Left renal cortex interstitium (tissue), 4 donors: ENCODE measurements around the gene KERA. TPM values are rescaled to one million over a fixed set of nuclear protein-coding genes. Genes with fewer than 3 reads are reported as not detected.
"Not testable (repeated sequence)": the region's sequence is repeated elsewhere in the genome, so short reads cannot be mapped to it uniquely, and the experiment has no call there.

Experiments
- DNase-seq, 4 donors: peaks; one replicate each; pipeline ENCODE4 v3.0.0-alpha.2; 2013; ENCODE audit warnings: low read depth in 4 of 4, low spot score in 2 of 4, missing footprints in 1 of 4
- polyA plus RNA-seq, 4 donors: library from polyadenylated mRNA; unstranded; fragments of 120-200 nt; gene quantifications; one replicate each; pipeline ENCODE4 v1.2.1, GENCODE V29; 2013; ENCODE audit not compliant: insufficient read length in 4 of 4

Gene KERA, protein sequence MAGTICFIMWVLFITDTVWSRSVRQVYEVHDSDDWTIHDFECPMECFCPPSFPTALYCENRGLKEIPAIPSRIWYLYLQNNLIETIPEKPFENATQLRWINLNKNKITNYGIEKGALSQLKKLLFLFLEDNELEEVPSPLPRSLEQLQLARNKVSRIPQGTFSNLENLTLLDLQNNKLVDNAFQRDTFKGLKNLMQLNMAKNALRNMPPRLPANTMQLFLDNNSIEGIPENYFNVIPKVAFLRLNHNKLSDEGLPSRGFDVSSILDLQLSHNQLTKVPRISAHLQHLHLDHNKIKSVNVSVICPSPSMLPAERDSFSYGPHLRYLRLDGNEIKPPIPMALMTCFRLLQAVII
- polyA plus RNA-seq: under 1 TPM in 2 of 4 donors, not detected in 2; 0.07 to 0.08 TPM

DNA sequence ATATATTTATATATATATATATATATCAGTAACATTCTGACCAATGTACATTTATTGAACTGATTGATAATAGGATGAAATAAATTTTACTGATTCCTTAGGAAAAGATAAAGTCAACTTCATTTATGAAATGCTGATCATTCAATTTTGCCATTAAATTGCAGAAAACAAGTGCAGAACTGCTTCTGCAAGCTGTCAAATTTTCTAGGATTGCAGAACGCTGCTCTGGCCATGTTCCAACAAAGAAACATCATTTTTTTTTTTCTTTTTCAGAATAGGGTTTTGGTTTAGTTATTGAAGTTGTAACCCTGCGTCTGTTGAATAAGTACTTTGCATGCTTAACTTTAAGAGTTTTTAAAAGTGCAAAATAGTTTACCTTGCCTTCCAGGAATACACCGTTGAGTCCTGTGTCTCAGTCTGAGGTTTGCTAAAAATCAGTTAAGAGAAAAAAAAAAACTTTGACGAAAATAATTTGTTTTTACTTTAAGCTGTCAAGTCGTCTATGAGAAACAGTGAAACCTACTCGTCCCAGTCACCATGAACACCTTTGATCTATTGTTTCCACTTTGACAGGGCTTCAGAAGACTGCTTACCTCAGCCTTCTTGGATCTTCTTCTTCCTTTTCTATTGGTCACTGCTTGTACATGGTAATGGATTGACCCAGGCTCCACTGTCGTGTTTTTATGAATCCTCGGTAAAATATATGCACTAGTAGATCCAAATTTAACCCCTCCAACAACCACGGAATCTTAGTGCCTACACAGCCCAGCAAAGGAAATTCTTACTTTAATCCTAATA lies at the start of gene KERA:
Gene KERA, minus strand, starts transcription at position 657 of the 798 bp plus-strand sequence. CDS start 1,743 bp downstream, outside the sequence.
- no peak for DNase-seq

DNA sequence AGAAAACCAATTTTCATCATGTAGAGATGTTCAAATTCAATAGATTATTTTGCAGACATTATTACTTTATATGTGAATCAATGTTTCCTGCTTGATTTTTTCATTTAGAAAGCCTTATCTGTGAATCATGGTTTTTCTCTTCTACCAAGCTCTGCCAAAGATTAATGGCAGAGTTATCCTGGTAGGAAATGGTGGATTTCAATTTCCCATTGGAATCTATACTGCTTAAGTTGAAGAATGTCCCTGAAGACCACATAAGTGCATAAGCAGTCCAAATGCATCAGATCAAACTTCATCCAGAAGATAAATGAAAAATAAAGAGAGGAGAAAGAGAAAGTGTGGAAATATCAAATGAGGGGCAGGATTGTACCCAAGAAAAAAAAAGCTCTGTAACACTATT lies 48.5 kb upstream of the KERA start:
- DNase-seq: no peak

DNA sequence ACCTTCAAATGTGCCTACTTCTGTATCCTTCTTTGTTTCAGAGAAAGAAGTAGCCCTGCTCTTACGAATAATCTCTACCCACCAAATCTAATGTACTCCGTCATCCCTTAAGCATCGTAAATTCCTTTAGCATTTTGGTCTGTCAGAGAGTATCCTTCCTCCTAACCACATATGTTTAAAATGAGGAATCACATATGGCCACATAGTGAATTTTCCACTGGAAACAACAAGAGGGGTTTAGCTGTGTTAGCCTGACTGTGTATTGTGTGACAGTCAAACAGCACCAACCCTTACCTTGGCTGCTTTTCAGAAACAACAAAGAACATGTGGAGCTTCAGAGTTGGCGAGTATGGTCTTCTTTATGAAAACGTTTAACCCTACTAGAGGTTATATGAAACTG lies 48.0 kb upstream of the KERA start:
- no peak for DNase-seq

DNA sequence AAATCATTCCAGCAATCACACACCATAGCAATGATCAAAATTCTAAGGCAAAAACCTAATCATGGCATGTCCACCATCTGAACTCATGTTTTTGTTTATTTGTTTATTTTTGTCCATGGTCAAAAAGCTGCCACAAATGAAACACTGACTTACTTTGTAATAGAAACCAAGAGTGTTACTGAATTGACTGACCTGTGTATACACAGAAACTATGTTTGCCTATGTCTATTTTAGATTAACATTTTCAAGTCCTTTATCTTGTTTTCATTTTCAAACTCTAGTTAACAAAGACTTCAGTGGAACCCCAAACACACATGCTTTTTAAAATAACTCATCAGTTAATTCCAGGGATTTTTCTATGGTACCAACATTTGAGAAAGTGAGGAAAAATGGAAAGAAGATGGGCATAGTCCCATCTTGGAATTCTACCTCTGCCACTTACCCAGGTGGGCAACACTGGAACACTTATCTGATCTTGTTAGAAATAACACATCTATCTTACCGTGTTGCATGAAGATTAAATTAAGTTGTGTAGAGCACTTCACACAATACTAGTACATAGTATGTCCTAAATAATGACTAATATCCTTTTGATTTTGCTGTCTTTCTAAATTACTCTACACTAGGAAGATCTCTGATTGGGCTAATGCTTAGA lies 47.1 kb upstream of the KERA start:
- no peak for DNase-seq

DNA sequence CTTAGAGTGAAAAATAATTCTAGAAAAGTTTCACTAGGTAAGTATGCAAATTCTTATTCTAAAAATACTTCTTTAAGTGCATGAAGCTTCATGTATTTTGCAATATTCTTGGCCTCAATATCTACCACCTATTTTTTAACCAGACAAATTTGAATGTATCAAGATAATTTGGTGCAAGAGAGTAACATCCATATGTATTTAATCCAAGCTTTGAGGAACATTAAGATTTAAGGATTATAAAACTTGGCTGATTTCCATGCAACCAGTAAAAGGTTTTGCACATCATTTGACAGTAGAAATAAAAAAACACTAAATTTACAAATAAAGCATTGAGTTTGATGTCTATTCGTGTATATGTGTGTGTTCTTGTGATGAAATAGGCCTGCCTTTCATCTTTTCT lies 45.8 kb upstream of the KERA start:
- DNase-seq: no peak

DNA sequence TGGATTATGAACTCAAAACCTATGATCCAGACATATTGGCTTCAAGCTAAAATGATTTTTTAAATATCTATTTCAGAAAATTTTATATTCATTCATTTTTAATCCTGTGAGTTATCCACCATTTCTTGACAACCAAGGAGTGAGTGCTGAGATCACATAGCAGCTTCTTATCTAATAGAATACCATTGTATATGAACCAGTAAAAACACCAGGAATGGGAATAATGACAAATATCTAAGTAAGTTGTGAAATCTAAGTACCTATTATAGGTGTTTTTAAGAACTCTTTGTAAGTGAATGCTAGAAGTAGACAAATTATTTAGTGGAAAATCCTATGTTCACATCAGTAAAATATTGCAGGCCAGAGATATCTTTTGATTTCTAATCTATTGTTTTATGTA lies 45.3 kb upstream of the KERA start:
- DNase-seq: no peak

DNA sequence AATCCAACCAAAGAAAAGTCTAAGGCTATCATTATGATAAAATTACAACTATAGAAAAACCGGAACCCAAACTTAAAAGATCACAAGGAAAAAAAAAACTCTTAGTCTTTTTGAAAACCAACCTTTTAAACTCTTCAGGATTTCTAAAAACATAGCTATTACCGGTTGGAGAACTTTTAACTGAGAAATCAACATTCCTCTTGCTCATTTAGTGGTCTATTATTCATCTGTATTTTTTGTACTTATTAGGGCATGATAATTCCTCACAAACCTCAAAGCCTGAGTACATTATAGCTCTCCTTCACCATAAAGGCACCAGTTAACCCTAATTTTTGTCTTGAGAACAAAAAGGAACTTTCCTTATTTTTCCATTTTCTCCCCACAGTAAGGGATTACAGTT lies 43.1 kb upstream of the KERA start:
- no peak for DNase-seq

DNA sequence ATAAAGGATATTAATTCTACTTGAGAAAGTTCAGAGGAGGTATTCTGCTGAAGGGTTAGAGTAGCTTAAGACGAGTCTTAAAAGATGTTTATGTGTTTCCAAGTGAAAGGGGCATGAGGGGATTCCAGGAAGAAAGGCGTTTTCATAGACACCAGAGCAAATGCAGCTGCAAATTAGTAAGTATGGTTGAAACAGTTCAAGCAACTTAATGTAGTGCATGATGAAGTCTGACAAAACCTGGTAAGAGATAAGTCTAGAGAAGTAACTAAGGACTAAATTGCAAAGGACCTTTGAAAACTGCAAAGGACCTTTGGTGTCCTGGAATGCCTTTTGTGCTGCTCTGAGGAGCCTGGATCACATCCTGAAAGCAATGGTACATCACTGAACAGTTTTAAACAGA lies 42.0 kb upstream of the KERA start:
- DNase-seq: no peak

DNA sequence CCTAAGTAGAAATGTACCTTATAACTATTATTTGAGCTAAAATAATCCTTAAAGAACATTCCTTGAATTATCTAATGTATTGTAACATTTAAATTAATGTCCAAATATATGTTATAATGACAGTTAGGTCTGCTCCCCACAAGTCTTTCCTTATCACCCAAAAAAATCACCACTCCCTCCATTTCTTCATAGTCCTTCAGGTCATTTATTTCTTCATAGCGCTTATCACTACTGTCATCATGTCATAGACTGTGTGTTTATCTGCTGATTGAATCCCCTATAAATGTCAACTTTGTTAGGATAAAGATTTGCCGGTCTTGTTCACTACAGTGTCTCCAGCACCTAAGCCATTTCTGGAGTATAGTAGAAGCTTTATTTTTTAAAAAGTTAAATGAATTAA lies 41.5 kb upstream of the KERA start:
- no peak for DNase-seq

DNA sequence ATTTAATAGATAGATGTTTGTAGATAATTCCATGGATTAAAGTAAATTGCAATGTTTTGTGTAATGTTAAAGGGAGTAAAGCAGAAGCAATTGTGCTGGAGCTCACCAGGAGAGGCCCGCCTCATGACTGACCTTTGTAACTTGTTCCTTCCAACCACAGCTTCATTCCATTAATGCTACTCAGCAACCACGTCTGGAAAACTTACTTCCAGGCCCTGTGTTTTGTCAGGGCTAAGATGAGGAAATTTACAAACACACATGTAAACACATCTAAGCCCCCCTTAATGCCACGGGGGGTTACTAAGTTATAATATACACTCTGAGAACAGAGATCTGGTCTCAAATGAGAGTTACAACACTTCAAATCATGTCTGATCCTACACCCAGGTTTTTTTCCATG lies 41.1 kb upstream of the KERA start:
- DNase-seq: no peak

DNA sequence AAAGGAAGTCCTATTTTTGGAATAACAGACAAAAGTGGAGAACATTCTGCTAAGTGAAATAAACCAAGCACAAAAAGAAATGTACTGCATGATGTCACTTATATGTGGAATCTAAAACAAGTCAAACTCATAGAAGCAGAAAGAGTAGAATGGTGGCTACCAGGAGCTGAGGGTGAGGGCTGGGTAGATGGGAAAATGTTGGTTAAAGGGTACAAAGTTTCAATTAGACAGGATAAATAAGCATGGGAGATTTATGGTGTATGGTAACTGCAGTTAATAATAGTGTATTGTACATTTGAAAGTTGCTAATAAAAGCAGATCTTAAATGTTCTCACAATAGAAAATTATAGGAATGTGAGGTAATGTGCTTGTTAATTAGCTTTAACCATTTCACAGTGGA lies 40.6 kb upstream of the KERA start:
- DNase-seq: no peak

DNA sequence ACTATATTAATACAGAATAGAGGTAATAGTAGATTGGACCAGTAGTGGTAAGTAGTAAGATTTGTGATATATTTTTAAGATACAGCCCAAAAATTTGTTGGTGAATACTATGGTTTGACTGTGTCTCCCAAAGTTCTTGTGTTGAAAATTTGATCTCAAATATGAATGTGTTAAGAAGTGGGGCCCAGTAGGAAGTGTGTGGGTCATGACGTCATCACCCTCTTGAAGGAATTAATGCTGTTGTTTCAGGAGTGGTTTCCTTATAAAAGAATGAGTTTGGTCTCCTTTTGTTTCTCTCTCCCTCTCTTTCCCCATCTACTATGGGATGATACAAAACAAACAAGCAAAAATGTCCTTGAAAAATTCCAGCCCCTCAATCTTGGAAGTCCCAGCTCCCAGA lies 37.1 kb upstream of the KERA start:
- DNase-seq: no peak

DNA sequence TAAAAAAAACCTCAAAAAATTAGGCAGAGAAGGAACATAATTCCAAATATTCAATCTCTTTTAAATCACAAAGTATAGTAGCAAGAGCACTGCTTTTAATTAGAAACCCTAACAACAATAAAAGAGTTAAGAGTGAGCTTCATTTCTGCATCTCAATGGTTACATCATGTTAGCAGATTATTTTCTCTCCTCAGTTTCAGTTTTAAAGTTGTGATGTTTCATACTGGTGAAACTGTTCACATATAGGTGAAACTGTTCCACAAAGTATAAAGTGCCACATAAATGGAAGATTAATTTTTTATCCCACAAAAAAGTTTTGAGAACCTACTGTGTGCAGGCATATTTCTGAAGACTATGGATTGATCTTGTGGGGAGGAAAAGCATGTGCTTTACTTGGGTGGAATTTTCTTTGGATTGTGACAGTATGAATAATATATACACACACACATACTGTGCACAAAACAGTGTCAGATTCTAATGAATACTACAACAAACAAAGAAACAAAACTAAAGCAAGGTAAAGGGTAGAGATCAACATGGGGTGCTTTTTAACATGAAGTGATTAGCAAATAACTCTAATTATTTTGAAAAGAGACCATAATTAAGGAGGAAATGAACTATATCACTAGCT lies 36.3 kb upstream of the KERA start:
- no peak for DNase-seq

DNA sequence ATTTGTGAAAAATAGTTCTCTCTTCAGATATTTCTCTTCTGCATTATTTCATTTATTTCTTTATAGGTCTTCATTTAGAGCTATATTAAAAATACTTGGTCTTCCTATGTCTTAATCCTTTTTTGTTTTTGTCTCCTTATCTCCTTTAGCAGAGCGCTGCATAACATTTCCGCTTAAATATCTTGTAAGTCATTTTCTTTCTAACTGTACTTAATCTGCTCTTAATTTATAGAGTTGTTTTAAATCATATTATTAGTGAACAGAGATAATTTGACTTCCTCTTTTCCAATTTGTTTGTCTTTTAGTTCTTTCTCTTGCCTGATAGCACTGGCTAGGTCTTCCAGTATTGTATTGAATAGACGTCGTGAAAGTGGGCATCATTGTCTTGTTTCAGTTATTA lies 35.5 kb upstream of the KERA start:
- DNase-seq: no peak

DNA sequence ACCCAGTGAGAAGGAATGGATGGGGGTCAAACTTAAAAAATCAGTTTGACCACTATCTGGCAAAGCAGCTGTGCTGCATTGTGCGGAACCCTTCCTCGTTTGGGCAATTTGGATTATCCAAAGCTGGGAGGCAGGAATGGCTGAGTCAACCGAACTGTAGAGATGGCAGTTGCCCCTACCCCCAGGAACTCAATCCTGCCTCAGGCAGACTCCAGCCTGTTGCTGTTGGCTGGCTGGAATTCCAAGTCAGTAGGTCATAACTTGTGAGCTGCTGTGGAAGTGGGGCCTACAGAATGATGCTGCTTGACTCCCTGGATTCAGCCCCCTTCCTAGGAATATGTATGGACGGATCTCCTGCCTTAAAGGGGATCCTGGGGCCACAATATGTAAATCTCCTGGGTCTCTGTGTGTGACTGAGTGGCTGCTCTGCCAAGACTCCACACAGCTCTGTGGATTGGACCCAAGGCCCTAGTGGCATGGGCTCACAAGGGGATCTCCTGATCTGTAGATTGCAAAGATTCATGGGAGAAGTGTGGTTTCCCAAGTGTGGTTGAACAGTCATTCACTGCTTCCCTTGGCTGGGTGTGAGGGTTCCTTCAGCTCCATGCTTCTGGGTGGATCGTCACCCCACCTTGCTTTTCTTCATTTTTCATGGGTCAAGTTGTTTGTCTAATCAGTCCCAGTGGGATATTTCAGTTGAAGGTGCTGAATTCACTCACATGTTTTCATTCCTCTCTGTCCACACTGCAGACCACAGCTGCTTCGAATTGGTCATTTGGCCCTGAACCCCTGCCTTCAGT lies 34.3 kb upstream of the KERA start:
- DNase-seq: no peak

DNA sequence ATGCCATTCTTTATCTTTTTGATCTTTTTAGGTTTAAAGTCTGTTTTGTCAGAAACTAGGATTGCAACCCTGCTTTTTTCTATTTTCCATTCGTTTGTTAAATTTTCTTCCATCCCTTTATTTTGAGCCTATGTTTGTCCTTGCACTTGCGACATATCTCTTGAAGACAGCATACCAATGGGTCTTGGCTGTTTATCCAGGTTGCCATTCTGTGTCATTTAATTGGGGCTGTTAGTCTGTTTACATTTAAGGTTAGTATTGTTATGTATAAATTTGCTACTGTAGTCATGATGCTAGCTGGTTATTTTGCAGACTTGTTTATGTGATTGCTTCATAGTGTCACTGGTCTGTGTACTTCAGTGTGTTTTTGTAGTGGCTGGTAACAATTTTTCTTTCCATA lies 32.1 kb upstream of the KERA start:
- DNase-seq: not testable (repeated sequence)

DNA sequence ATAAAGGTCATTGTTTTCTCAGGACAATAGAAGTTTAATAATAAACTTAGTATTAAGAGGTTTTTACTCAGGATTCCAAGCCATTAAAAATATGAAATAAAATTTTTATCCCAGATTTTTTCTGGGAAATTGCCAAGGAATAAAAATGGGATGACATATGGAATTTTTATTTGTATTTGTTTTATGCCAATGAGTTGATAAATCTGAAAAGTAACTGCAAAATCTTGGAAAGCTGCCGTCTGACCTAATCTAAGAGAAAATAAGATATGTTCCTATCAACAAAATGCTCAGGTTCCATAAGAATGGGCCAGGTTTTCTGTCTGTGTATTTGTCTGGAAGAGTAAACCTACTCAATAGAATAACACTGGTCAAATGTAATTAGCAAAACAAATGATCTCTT lies 22.2 kb upstream of the KERA start:
- DNase-seq: no peak

DNA sequence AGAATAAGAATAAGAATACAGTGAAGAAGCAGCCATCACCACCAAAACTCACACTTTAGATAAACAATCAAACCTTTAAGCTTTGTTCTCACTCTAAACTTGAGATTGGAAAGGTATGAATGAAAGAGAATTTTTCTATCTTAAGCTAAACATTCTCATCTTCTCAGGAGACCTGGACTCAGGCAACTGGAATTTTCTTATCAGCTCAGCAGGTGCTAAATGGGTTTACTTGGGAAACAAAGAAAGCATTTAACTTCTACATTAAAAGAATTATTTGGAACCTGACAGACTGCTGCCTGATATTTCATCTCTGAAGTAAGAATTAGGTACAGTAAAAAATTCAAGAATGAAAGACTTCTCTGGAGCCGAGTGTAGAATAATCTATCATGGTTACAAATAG lies 20.7 kb upstream of the KERA start:
- no peak for DNase-seq

DNA sequence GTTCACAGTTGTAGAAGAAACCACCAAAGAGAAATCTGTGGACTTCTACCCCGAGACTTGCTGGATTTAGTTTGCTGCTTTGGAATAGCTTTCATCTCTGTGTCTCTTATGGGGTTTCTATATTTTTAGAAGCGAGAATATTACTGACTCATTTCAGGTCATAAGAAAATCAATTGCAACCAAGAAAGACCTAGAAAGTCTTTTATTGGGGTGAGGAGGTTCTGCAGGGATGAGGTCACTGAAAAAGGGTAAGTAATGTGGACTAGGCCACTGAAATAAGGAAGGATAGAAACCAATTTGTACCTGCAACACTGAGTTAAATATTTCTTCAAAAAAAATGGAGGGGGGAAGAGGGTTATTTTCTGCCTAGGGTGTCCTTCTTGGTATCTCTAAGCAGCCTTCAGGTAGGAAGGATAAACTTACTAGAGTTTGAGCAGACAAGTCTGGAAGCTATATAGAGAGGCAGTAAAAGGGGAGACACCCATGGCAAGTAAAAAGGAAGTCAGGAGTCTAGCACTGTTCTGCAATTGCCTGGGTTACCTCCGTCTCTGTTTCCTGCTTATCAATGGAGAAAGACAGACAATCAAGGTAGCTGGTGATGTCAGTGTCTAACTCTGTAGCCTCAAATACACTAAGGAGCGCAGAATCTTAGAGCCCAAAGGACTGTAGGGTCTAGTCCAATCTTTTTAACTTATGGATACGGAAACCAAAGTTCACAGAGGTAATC lies 19.6 kb upstream of the KERA start:
- DNase-seq: no peak

DNA sequence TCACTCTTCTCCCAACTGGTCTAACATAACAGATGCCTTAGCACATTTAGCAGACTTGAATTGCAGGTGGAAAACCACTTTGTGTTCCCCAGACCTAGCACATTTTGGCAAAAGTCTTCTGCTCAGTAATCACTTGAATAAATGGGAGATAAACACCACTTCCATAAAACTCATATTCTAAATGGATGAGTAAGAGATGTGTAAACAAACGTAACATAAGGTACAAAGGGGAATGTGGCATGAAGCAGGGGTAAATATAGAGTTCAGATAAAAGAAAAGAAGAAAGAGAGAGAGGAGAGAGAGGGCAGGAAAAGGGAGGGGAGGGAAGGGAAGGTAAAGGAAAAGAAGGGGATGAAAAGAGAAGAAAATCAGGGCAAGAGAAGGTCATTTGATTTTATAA lies 17.0 kb upstream of the KERA start:
- no peak for DNase-seq
